Measurements from ENCODE around the gene PRPF40B.

PRPF40B gene

GRCh38 chr12:49583366-49584094, 39.8 kb upstream of the PRPF40B start:
- TF ChIP-seq CTCF (IDR thresholded peaks at IDR 0.05): no peak

GRCh38 chr12:49584591-49584990, 38.8 kb upstream of the PRPF40B start:
- no peak for TF ChIP-seq CTCF (IDR thresholded peaks at IDR 0.05)

GRCh38 chr12:49585477-49586459, 37.6 kb upstream of the PRPF40B start:
- TF ChIP-seq CTCF (IDR thresholded peaks at IDR 0.05): no peak

- no peak for TF ChIP-seq CTCF (IDR thresholded peaks at IDR 0.05)
These were observed 36.0 kb upstream of the PRPF40B start for GRCh38 chr12:49587174-49587908.

- TF ChIP-seq CTCF (IDR thresholded peaks at IDR 0.05): no peak
These were observed 35.1 kb upstream of the PRPF40B start for GRCh38 chr12:49588281-49588680.

- no peak for TF ChIP-seq CTCF (IDR thresholded peaks at IDR 0.05)
These were observed 34.4 kb upstream of the PRPF40B start for GRCh38 chr12:49588721-49589516.

All from LNCAP (cell line).